GM19438 (cell line): ENCODE data around the gene PDCD1LG2.

ENCODE experiments used
- ATAC-seq: cut with Tn5 transposase; IDR thresholded peaks from one replicate; pipeline ENCODE4 v1.9.1; 2021; ENCODE audit warnings: low read depth; ENCODE audit not compliant: unreplicated experiment

Gene PDCD1LG2

DNA sequence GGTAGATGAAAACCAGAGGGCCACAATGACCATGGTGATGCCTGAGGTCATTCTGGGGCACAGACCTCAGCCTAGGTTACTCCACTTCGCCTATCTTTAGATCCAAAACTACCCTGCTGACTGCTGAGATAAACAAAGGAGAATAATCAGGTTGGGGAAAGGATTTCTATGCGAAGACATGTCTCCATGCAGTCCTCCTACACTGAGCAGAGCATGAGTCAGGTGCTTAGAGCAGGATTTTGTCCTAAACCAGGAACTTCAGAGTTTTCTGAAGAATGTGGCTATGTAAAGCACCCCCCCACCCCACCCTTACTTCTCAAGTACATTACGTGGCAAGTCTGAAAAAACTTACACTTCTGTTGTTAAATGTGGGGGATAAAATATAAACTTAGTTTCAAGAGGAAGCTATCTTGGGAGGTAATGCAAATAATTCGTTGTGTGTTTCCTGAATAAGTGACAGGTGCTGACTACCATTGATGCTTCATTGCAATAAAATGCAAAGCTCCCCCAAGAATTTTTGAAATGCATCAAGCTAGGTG, 19.4 kb downstream of the PDCD1LG2 start:
- ATAC-seq = no peak

DNA sequence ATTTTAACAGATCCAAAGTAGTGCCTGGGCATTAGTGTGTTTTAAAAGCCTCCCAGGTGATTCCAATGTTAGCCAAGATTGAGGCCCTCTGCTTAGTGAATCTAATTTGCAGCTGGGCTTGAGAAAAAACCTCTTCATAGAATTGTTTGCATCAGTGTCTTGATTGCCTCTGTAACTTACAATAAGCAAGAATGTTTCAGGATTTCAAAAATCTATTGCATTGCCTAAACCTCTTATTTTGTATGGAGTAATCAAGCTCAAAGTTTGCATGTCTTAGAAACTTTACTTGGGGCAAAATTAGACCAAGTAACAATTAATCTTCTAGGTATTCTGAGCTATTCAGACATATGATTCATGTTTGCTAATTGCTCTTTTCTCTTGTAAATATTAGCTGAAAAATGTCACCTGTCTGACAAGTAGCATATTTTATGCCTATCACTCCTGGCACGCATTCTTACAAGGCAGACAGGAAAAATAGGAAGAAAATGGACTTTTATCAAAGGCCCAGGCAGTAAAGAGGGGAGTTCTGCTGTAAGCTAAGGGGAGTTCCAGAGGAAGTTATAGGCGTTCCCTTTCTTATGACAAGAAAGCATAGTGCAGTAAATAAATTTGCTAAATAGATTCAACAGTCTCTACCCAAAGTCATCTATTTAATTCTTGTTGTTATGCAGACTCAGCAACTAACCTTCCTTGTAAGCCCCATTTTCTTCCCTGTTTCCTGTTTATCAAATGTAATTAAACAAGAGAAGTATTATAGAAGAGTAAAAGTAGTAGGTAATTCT, 21.0 kb downstream of the PDCD1LG2 start:
- ATAC-seq = no peak

DNA sequence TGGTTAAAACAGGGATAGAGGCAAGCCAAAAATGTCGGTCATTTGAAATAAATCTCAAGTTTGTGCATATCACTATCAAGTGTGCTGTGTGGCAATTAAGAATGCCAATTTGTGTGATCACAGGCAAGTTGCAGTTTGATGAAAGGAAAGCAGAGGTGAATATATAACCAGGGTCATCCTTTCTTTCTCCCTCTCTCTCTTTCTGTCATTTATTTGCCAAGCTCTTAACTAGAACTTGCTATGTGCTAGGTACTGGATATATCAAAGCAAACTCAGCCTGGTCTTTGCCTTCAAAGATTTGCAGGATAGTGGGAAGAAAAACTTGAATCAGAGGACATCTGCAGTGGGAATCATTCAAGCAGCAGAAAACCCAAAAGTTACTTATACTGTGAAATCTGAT, 22.0 kb downstream of the PDCD1LG2 start:
- no peak for ATAC-seq

DNA sequence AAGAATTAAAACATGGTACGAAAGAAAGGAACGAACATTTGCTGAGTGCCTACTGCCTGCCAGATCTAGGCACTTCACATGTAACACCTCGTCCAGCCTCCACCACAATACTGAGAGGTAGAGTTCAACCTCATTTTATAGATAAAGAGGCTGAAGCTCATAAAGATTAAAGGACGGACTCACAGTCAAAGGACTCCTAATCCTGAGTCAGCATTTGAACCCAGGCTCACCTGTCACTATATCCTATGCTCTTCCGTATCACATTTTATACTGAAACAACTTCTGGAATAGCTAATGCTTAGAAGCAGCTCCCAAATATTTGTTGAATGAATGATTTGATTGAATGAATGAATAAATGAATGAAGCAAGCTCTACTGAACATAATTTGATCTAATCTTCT, 22.5 kb downstream of the PDCD1LG2 start:
- no peak for ATAC-seq

DNA sequence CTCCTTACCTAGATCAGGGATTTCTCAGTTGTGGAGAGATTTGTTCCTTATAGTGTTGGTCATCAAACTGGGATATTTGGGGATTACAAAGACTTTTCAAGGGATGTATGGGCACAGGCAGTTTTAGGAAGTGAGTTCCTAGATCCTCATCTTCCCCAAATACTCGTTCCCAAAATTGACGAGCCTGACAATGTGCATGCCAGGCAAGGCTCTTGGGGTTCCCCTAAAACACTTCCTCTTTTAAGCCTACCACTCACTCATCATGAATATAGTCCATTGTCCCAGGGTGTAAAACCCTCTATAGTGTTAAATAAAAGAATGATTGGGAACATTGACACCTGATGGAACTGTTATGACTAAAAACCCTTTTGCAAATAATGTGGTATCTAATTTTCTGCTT, 26.4 kb downstream of the PDCD1LG2 start:
- ATAC-seq = no peak

DNA sequence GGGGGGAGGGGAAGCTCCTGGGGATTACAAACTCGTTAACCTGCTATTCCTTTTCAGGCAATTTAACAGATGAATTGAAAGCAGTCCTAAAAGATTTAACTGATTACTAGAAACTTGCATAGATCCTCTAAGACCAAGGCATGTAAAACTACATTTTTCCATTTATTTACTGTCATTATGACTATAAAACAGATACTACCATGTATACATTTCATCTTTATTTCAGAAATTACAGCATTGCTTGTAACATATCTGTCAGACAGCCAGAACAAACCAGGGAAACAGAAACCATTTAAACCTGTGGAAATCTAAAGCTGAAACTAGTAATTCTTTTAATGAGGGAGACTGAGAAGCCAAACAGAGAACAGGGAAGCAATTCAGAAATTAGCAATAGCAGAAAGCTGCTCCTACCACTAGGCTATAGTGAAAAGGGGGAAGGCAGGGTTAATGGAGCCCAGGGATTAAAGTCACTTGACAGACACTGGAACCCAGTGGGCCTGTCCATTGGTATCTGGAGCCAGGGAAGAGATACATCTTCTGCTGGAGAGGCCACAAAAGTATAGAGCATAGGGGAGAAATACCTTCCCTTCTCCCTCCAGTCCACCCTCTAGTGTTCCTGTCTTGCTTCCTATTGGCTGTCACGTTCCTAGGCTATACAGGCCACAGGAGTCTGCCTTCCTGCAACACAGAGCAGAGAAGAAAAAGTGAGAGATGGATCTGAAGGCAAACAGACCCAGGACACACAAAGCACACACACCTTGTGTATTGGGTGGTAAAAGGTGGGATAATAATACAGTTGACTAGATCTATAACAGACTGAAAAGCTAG, 33.8 kb downstream of the PDCD1LG2 start:
- ATAC-seq = no peak

DNA sequence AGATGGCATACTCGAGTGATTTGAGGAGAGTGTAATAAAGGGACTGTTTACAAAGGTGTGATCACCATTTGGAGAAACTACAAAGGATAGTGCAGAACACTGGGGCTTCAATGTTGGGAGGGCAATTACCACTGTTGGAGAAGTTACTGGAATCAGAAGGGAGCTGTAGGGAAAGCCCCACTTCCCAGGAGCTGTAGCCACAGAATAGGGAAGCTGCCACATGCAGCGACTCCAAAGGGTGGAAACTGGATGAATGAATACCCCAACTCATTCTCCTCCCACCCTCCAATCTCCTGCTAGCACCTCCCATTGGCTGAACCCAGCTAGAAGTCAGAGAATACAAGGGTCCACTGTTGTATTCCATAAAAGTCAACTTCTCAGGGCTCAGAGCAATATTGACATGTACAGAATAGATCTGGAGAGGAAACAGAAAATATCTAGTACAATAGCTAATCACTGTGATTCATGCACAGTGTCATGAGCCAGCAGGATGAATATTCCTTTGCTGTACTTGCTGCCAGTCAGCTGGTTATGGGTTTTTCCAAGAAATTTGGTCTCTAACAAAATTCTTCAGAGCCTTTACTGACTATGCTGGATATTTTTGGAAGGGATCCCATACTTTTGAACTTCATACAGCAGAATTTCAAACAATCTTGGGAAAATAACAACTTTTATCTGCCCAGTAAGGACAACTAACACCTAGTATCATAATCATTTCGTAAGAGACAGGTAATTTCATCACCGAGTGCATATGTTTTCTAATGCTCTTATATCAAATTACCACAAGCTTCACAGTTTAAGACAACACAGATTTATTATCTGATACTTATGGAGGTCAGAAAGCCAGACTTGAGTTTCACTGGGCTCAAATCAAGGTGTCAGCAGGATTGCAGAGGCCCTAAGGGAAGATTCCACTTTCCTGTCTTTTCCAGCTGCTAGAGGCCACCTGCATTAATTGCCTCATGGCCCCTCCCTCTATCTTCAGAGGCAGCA, 39.6 kb downstream of the PDCD1LG2 start:
- ATAC-seq = no peak

DNA sequence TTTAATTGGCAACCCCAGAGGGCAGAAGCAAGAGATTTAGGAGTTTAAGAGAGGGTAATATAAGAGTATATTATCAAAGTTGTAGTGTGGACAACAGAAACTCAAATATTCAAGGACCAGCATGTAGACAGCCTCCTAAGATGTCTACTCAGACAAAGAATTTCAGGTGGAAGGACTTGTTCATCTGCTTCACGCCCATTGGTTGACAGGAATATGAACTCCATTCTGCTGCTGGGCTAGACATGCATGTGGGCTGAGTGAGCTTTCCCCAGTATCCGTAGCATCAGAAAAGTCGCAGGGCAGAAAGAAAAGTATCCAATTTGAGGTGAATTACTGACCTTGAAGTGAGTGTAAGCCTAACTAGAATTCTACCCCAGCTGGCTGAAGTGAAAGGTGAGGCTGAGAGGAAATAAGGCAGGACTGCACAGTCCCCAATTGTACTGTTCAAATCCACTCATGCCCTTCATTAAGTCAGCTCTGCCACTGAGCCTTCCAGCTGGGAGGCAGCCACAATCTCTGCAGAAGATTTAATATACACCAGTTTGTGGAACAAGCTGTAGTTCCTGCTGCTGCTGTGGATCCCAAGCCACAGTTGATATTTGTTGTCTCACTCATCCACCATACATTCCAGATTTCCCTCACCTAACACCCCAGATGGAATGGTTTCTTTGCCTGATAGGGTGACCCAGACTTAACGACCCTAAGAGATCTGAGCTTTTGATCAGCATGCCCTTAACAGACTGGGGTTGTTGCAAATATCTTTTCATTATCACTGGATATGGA, 41.2 kb downstream of the PDCD1LG2 start:
- no peak for ATAC-seq

DNA sequence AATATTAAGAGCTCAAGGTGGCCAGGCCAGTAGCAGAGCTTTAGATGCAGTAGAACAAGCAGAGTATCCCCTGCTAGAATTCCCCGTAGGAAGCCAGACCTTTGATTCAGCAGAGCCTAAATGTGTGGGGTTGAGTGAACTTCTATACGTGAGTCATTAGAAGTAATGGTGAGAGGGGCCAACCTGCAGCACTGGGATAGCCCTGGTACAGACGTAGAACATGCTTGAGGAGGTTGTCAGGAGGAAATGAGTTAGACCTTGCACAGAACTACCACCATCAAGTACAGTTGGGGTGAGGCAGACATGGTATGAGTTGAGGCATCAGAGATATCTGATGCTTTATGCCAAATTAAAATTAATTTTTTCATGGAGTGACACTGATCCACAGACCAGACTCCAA, 42.0 kb downstream of the PDCD1LG2 start:
- ATAC-seq = no peak

DNA sequence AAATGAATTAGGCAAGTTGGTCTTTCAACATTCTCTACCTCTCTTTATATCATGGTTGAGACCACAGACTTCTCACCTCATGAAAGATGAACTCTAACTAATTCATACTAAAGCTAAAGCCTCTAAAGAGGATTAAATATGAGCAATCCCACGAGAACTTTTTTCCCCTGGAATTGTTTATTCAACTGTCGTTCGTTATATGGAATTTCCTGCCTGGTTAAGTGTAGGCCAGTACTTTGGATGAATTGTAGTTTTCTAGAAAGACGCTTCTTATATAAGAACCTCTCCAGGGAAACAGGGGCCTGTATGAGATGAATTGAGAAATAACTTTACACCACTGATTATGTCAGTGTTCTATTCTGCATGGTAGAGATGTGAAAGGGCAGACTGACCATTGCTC, 42.9 kb downstream of the PDCD1LG2 start:
- no peak for ATAC-seq

DNA sequence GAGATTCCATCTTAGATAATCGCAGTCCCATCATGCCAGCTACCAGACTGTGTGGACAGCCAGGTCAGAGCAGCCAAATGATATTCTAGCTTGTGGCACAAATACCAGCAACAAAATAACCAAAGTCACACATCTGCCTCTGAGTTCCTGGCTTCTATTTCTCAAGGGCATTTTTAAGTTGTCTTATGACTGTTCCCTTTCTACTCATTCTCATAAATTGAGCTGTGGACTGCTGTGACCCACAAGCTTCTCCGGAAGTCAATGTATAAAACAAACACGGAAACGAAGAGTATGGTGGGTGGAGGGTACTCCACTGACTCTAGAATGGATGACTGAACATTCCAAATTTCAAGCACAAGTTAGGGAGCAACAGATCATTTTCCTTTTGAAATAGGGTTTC, 43.9 kb downstream of the PDCD1LG2 start:
- ATAC-seq = no peak

DNA sequence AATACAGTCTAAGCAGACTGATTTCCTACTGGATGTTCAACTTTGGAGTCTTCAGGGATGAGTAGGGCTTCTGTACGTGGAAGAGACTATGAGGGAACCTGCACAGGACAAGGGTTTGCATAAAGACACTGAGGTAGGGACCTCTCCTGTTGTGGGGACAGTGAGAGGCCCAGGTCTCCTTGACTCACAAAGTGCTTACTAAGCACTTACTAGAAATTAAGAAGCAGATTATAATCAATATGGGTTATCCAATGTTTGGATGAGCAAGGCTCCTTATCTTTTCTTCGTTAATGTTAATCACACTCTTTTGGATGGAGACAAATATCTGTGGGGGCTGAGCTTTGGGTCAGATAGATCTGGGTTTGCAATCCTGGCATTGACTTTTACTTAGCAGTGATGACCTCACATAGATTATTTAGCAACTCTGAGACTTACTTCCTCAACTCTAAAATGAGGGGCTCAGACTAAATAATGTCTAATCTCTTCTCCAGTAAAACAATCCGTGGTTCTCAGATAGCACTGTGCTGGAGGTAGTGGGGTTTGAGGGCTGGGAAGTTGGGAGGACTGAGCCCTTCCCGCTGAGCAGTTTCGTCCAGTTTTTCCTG, 45.9 kb downstream of the PDCD1LG2 start:
- ATAC-seq = no peak

DNA sequence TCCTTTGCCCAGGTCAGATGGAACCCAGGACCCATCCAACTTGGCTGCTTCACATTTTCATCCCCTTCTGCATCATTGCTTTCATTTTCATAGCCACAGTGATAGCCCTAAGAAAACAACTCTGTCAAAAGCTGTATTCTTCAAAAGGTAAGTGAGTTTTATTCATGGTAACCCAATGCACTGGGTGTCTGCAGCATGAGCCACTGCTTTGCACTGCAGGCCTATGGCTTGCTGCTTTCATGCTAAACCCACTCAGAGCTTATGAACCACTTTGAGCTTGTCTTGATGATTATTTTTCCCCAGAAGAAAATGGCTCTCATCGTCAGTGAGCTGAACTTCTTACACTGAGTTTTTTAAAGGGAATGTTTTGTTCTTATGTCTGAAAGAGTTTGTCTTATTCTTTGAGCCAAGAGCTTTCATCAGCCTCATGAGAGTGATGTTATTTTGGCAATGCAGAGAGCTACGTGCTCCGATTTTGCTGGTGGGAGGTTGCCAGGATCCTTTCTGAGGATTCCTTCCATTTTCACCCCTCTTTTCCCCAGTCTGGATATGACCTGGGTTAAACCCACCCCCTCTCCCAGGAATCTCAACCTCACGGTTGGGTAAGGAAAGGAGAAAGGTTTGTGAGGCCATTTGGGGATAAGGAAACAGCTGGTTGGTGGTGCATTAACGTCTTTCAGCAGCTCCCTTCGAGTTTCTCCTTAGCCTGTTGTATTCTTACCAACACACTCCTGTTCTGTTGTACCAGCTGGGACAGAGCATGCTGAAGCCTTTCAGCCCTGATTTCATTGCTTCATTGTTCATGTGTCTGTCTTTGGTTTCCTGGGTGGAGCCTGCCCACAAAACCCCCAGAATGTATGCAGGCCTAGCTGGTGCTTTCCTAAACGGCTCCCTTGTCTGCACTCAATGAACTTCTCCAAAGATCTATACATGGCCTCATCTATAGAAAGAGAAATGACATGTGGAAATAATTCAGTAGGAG, 47.6 kb downstream of the PDCD1LG2 start:
- ATAC-seq = no peak

DNA sequence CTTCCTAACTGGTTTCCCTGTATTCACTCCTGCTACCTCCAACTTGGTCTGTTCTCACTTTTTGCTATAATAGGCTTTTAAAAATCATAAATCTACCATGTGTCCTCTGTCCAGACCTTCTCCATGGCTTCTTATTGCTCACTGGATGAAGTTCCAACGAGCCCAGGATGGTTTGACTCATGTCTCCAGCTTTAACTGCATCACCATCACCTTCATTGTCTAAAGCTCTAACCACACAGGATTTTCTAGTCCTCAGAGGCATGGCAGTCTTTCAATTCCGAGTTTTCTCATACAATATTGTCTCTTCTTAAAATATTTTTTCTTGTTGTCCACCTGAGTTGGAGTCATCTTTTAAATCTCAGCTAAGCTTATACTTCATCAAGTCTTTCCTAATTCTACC, 49.3 kb downstream of the PDCD1LG2 start:
- ATAC-seq = no peak

DNA sequence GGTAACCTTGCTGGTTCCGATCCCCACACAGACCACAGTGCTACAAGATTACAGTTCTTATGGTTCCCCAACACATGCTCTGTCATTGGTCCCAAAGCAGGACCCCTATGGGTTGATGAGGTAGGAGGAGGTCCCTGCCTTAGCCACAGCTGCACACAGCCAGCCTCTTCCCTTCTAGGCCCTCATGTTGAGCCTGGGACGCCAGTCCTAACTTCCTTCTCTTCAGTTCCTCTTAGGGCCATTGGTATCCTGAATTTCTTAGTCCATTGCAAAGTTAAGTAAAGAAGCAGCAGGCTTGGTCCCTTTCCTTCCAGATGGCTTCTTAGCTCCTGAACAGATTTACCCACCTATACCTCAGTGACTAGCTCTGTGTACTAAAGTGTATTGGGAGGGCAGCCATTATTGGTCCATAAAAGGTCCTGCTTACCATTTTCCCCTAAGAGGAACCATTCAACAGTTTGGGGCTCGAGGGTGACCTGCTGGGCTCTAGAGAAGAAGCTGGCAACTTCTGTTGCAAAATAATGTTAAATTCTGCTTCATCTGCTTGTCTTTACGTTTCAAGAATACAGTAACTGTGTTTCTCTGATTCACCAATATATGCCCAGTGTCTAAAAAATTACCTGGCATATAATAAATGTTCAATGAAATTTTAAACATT, 50.2 kb downstream of the PDCD1LG2 start:
- ATAC-seq = no peak

DNA sequence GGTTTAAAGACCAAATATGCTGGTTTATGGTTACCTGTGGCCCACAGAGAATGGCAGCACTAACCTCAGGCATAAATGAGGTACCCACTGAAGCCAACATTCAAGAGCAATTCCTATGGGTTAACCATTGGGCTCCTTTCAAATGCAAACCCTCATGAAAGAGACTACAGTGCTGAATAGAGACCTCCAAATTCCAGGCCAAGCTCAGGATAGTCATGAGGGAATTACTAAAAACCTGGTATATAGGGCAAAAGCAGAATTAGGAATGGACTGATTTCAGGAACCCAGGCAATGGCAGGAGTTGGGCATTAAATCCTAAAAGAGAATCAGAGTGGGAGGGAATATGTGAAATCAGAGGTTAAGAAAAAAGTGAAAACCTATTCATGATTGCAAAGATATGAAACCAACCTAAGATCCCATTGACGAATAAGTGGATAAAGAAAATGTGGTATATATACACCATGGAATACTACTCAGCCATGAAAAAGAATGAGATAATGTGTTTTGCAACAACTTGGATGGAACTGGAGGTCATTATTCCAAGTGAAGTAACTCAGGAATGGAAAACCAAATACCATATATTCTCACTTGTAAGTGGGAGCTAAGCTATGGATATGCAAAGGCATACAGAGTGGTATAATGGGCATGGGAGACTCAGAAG, 51.6 kb downstream of the PDCD1LG2 start:
- no peak for ATAC-seq

DNA sequence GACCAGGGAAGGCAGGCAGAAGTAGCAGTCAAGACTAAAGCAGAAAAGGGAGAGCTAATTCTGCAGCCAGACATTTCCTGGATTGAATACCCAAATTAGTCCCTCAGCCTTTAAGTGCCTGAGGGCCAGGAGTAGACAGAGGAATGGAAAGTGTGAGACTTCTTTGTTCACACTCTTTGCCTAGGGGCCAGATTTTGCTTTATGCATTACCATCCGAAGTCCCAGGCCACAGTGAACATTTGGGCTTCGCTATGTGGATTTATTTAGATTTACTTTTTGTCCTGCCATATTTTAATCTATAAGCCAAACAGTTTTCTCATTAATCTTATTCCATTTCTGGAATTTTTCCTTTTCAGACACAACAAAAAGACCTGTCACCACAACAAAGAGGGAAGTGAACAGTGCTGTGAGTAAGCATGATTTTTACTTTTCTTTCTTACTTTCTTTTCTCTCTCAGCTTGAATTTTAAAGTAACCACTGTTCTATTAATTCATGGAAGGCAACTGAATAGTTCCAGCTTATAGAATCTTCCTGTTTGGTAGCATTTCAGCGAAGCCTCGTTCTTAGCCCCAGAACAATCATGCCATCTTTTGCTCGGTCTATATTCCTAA, 52.6 kb downstream of the PDCD1LG2 start:
- no peak for ATAC-seq
